Measurements from ENCODE around the gene FBXO46.

FBXO46 gene

DNA sequence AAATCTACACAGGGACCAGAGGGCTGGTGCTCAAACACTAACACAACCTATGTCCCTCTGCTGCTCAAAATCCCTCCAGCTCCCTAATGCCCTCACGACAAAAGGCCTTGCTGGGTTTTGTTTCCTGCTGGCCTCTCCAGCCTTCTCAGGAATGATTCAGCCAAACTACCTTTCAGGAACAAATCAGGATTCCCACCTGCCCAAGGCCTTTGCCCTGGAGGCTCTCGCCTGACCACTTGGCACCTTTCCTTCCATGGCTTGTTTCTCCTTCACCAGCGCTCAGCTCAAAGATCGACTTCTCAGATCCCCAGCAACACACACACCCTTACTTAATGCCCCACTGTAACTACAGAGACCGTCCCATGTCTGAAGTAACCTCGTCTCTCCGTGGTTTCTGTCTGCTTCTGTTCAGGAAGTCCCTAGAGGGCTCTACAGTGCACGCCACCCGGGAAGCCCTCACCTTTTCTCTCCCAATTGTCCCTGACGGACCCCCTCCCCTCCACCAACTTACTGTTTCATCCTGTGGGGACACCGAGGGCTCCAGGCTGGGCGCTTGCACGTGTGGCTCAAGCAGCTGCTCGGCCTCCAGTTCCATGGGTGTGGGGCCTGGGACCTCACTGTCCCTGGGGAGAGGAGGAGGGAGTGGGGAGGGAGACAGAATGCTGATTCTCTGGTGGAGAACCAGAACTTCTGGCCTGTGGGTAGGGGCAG is 41.6 kb upstream of the FBXO46 start:
- H3K4me2 ChIP-seq (ENCODE audit: low read length) = no peak overlapping the region
- no peaks in the 10 kb centered on the region for H3K9me3 ChIP-seq (ENCODE audit: insufficient read depth, low read depth, low read length)
- H2BK5ac ChIP-seq (ENCODE audit: low read depth, low read length, poor library complexity) = no peak overlapping the region
- no peak overlapping the region for H2BK120ac ChIP-seq (ENCODE audit: insufficient read depth, low read length, poor library complexity)
- no peak overlapping the region for H3K23ac ChIP-seq (ENCODE audit: low read length)
- H2AK5ac ChIP-seq (ENCODE audit: low read length) = no peak overlapping the region
- peaks cover 24 to 26% of the 10 kb centered on the region in 2 experiments for H3K36me3 ChIP-seq (ENCODE audit: control insufficient read depth in 1 of 2, insufficient read depth in 2 of 2, low read length in 2 of 2)
- no peak overlapping the region for H3K27ac ChIP-seq (ENCODE audit: low read depth, low read length)
- no peak overlapping the region for H4K91ac ChIP-seq (ENCODE audit: low read depth, low read length)
- no peak overlapping the region for H3K18ac ChIP-seq (ENCODE audit: low read length)
- H4K12ac ChIP-seq (ENCODE audit: low read depth, low read length) = no peak overlapping the region
- no peaks in the 10 kb centered on the region for H3K27me3 ChIP-seq (ENCODE audit: insufficient read depth, low read length)
- WGBS (ENCODE audit: extremely low coverage, insufficient coverage, insufficient read length) = no CpG with 5 or more reads among the region's 14 CpGs
- H3K4ac ChIP-seq (ENCODE audit: low read depth, low read length) = no peak overlapping the region
- H3K79me2 ChIP-seq (ENCODE audit: control insufficient read depth, insufficient read depth, low read length, poor library complexity) = peaks cover 13% of the 10 kb centered on the region
- H2BK12ac ChIP-seq (ENCODE audit: low read length) = no peak overlapping the region
- peaks cover 0 to 5% of the 10 kb centered on the region in 2 experiments for H3K4me1 ChIP-seq (ENCODE audit: control insufficient read depth in 1 of 2, insufficient read depth in 2 of 2, low read length in 2 of 2)
- H3K79me1 ChIP-seq (ENCODE audit: low read length) = peaks cover 23% of the 10 kb centered on the region
- no peak overlapping the region for H2AFZ ChIP-seq (ENCODE audit: insufficient read depth, low read length, poor library complexity)
- H3K14ac ChIP-seq (ENCODE audit: low read length) = no peak overlapping the region
- DNase-seq = no peak
- H4K8ac ChIP-seq (ENCODE audit: low read depth, low read length) = no peak overlapping the region
- H3K4me3 ChIP-seq (ENCODE audit: low read depth, low read length) = no peak overlapping the region
- no peak overlapping the region for H3K9ac ChIP-seq (ENCODE audit: low read length)

DNA sequence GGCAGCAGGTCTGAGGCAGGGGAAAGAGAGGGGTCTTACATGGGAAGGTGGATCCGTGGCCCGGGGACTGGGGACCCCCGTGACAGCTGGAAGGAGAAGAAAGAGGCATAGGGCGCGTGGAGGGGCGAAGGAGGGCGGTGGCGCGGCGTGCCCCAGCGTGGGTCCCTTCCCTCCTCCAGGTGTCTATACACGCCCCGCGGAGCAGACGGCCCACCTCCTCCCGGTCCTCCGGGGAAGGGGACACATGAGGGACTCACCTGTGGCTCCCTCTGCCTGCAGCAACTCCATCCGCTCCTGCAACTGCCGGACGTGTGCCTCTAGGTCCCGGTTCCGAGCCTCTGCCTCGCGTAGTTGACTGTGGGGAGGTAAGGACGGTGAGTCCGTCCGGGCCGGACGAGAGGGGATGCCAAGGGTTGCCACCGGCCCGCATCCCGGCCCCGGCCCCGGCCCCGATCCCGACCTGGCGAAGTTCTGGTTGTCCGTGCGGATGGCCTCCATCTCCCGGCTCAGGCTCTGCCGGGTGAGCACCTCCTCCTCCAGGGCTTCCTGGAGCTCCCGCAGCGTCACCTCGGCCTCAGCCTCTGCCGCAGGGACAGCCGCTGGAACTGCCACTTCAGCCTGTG is 40.7 kb upstream of the FBXO46 start:
- peaks cover 6 to 13% of the 10 kb centered on the region in 2 experiments for H3K4me1 ChIP-seq (ENCODE audit: control insufficient read depth in 1 of 2, insufficient read depth in 2 of 2, low read length in 2 of 2)
- H3K4ac ChIP-seq (ENCODE audit: low read depth, low read length) = no peak overlapping the region
- WGBS (ENCODE audit: extremely low coverage, insufficient coverage, insufficient read length) = no CpG with 5 or more reads among the region's 46 CpGs
- no peak overlapping the region for H2BK12ac ChIP-seq (ENCODE audit: low read length)
- H2BK5ac ChIP-seq (ENCODE audit: low read depth, low read length, poor library complexity) = no peak overlapping the region
- peak in 1 of 2 donors; percentile 40 for DNase-seq
- H4K8ac ChIP-seq (ENCODE audit: low read depth, low read length) = no peak overlapping the region
- no peak overlapping the region for H3K4me3 ChIP-seq (ENCODE audit: low read depth, low read length)
- no peak overlapping the region for H3K27ac ChIP-seq (ENCODE audit: low read depth, low read length)
- no peak overlapping the region for H4K12ac ChIP-seq (ENCODE audit: low read depth, low read length)
- no peak overlapping the region for H4K91ac ChIP-seq (ENCODE audit: low read depth, low read length)
- no peaks in the 10 kb centered on the region for H3K27me3 ChIP-seq (ENCODE audit: insufficient read depth, low read length)
- no peak overlapping the region for H3K23ac ChIP-seq (ENCODE audit: low read length)
- H3K9ac ChIP-seq (ENCODE audit: low read length) = no peak overlapping the region
- H2AFZ ChIP-seq (ENCODE audit: insufficient read depth, low read length, poor library complexity) = no peak overlapping the region
- no peak overlapping the region for H3K14ac ChIP-seq (ENCODE audit: low read length)
- H3K36me3 ChIP-seq (ENCODE audit: control insufficient read depth in 1 of 2, insufficient read depth in 2 of 2, low read length in 2 of 2) = peaks cover 17% of the 10 kb centered on the region in 2 experiments
- H3K9me3 ChIP-seq (ENCODE audit: insufficient read depth, low read depth, low read length) = no peaks in the 10 kb centered on the region
- no peak overlapping the region for H3K18ac ChIP-seq (ENCODE audit: low read length)
- peak overlapping the region; percentile 66 for H3K4me2 ChIP-seq (ENCODE audit: low read length)
- H3K79me2 ChIP-seq (ENCODE audit: control insufficient read depth, insufficient read depth, low read length, poor library complexity) = peaks cover 13% of the 10 kb centered on the region
- no peak overlapping the region for H2BK120ac ChIP-seq (ENCODE audit: insufficient read depth, low read length, poor library complexity)
- H2AK5ac ChIP-seq (ENCODE audit: low read length) = no peak overlapping the region
- peaks cover 27% of the 10 kb centered on the region for H3K79me1 ChIP-seq (ENCODE audit: low read length)

DNA sequence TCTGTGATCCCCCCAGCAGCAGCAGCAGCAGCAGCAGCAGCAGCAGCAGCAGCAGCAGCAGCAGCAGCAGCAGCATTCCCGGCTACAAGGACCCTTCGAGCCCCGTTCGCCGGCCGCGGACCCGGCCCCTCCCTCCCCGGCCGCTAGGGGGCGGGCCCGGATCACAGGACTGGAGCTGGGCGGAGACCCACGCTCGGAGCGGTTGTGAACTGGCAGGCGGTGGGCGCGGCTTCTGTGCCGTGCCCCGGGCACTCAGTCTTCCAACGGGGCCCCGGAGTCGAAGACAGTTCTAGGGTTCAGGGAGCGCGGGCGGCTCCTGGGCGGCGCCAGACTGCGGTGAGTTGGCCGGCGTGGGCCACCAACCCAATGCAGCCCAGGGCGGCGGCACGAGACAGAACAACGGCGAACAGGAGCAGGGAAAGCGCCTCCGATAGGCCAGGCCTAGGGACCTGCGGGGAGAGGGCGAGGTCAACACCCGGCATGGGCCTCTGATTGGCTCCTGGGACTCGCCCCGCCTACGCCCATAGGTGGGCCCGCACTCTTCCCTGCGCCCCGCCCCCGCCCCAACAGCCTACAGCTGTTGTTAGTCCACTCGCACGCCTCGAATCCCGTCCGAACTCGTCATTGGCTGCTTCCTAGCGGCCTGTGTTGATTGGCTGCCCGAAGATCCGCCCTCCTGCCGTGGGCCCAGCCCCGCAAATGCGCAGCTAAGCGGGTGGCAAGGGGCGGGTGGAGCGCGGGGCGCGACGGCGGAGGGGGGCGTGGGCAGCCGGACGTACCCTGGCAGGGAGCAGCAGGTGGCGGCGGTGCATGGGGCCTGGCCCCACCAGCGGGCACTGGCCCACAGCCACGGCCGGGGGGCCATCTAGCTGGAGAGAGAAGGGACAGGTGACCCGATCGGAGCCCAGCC is 39.8 kb upstream of the FBXO46 start:
- peak overlapping the region; percentile 86 for H4K8ac ChIP-seq (ENCODE audit: low read depth, low read length)
- peaks cover 16 to 17% of the 10 kb centered on the region in 2 experiments for H3K36me3 ChIP-seq (ENCODE audit: control insufficient read depth in 1 of 2, insufficient read depth in 2 of 2, low read length in 2 of 2)
- H3K4ac ChIP-seq (ENCODE audit: low read depth, low read length) = peak overlapping the region; percentile 42
- peak overlapping the region; percentile 50 for H2AFZ ChIP-seq (ENCODE audit: insufficient read depth, low read length, poor library complexity)
- no peak overlapping the region for H3K23ac ChIP-seq (ENCODE audit: low read length)
- no peak overlapping the region for H2AK5ac ChIP-seq (ENCODE audit: low read length)
- H3K79me1 ChIP-seq (ENCODE audit: low read length) = peaks cover 27% of the 10 kb centered on the region
- H3K27ac ChIP-seq (ENCODE audit: low read depth, low read length) = peak overlapping the region; percentile 91
- no peak overlapping the region for H2BK12ac ChIP-seq (ENCODE audit: low read length)
- DNase-seq = peak; percentile 96 to 98
- H3K27me3 ChIP-seq (ENCODE audit: insufficient read depth, low read length) = no peaks in the 10 kb centered on the region
- H3K14ac ChIP-seq (ENCODE audit: low read length) = peak overlapping the region; percentile 83
- H4K91ac ChIP-seq (ENCODE audit: low read depth, low read length) = peak overlapping the region; percentile 91
- peaks cover 7 to 15% of the 10 kb centered on the region in 2 experiments for H3K4me1 ChIP-seq (ENCODE audit: control insufficient read depth in 1 of 2, insufficient read depth in 2 of 2, low read length in 2 of 2)
- H3K4me3 ChIP-seq (ENCODE audit: low read depth, low read length) = peak overlapping the region; percentile 73
- H3K9me3 ChIP-seq (ENCODE audit: insufficient read depth, low read depth, low read length) = no peaks in the 10 kb centered on the region
- peak overlapping the region; percentile 71 for H4K12ac ChIP-seq (ENCODE audit: low read depth, low read length)
- peak overlapping the region; percentile 84 for H3K9ac ChIP-seq (ENCODE audit: low read length)
- H3K4me2 ChIP-seq (ENCODE audit: low read length) = peak overlapping the region; percentile 97
- H2BK120ac ChIP-seq (ENCODE audit: insufficient read depth, low read length, poor library complexity) = peak overlapping the region; percentile 59
- peak overlapping the region; percentile 69 for H2BK5ac ChIP-seq (ENCODE audit: low read depth, low read length, poor library complexity)
- no CpG with 5 or more reads among the region's 79 CpGs for WGBS (ENCODE audit: extremely low coverage, insufficient coverage, insufficient read length)
- peak overlapping the region; percentile 75 for H3K18ac ChIP-seq (ENCODE audit: low read length)
- peaks cover 13% of the 10 kb centered on the region for H3K79me2 ChIP-seq (ENCODE audit: control insufficient read depth, insufficient read depth, low read length, poor library complexity)

DNA sequence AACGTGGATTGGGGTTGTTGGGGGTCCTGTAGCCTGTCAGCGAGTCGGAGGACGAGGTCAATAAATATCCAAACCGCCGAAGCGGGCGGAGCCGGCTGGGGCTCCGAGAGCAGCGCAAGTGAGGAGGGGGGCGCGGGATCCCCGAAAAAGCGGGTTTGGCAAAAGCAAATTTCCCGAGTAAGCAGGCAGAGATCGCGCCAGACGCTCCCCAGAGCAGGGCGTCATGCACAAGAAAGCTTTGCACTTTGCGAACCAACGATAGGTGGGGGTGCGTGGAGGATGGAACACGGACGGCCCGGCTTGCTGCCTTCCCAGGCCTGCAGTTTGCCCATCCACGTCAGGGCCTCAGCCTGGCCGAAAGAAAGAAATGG is 39.1 kb upstream of the FBXO46 start:
- Histone ChIP-seq H4K12ac (ENCODE audit: low read depth, low read length) (peak overlapping the region; percentile 71), H3K9ac (ENCODE audit: low read length) (peak overlapping the region; percentile 84), H3K4me3 (ENCODE audit: low read depth, low read length) (peak overlapping the region; percentile 68), H2BK5ac (ENCODE audit: low read depth, low read length, poor library complexity) (peak overlapping the region; percentile 69), H3K23ac (ENCODE audit: low read length) (no peak overlapping the region), H2AFZ (ENCODE audit: insufficient read depth, low read length, poor library complexity) (peak overlapping the region; percentile 50), H3K27ac (ENCODE audit: low read depth, low read length) (peak overlapping the region; percentile 91), H2AK5ac (ENCODE audit: low read length) (peak overlapping the region; percentile 67), H3K4me2 (ENCODE audit: low read length) (peak overlapping the region; percentile 97), H3K27me3 (ENCODE audit: insufficient read depth, low read length) (no peaks in the 10 kb centered on the region), H3K4ac (ENCODE audit: low read depth, low read length) (peak overlapping the region; percentile 42), H2BK120ac (ENCODE audit: insufficient read depth, low read length, poor library complexity) (peak overlapping the region; percentile 59), H3K4me1 (ENCODE audit: control insufficient read depth in 1 of 2, insufficient read depth in 2 of 2, low read length in 2 of 2) (peaks cover 13 to 21% of the 10 kb centered on the region in 2 experiments), H3K79me2 (ENCODE audit: control insufficient read depth, insufficient read depth, low read length, poor library complexity) (peaks cover 13% of the 10 kb centered on the region), H3K36me3 (ENCODE audit: control insufficient read depth in 1 of 2, insufficient read depth in 2 of 2, low read length in 2 of 2) (peaks cover 16% of the 10 kb centered on the region in 2 experiments), H3K79me1 (ENCODE audit: low read length) (peaks cover 27% of the 10 kb centered on the region), H3K9me3 (ENCODE audit: insufficient read depth, low read depth, low read length) (no peaks in the 10 kb centered on the region), H2BK12ac (ENCODE audit: low read length) (peak overlapping the region; percentile 10), H3K14ac (ENCODE audit: low read length) (peak overlapping the region; percentile 83), H4K91ac (ENCODE audit: low read depth, low read length) (peak overlapping the region; percentile 91), H3K18ac (ENCODE audit: low read length) (peak overlapping the region; percentile 75), H4K8ac (ENCODE audit: low read depth, low read length) (peak overlapping the region; percentile 86)
- DNase-seq = peak in 1 of 2 donors; percentile 45
- no CpG with 5 or more reads among the region's 28 CpGs for WGBS (ENCODE audit: extremely low coverage, insufficient coverage, insufficient read length)

Data from trophoblast cell (in vitro differentiated cells and primary cell).